NCI-H226 (cell line): Measurements from ENCODE around the gene WDR83.
"Not testable (repeated sequence)": the region's sequence is repeated elsewhere in the genome, so short reads cannot be mapped to it uniquely, and the experiment has no call there.

Experiments used
- DNase-seq: peaks from one replicate; pipeline ENCODE4 v3.0.0-alpha.2; 2015

WDR83 gene

DNA sequence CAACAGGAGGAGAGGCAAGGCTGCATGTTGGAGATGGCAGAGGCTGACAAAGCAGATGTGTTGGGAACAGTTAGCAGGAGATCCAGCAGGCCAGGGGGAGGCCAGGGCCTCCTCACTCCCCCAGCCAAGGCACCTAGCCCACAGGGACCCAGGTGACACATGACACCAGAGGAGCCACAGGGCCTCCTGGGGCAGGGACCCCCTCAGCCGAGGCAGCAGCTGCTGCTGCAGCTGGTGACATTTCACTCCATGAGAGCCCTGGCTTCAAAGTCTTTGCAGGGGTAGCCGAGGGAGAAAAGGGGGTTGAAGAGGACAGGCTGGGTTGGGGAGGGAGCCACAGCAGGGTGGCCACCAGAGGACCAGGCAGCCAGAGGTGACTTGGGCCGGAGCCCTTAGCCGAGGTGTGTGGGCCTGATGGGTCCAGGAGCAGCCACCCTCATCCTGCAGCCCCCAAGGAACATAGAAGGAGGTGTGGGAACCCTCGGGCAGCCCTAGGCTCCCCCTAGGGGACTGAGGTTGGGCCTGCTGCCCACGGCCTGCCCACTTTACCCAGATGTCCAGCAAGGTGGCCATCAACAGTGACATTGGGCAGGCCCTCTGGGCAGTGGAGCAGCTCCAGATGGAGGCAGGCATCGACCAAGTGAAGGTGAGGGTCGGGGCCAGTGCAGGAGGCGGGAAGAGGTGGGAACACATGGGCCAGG is 21.0 kb downstream of the WDR83 start, which contains the start of gene GNG14:
GNG14 (plus strand) TSS at position 503 of the 701 bp plus-strand sequence; CDS start at position 554, 51 bp downstream.
- no peak for DNase-seq

DNA sequence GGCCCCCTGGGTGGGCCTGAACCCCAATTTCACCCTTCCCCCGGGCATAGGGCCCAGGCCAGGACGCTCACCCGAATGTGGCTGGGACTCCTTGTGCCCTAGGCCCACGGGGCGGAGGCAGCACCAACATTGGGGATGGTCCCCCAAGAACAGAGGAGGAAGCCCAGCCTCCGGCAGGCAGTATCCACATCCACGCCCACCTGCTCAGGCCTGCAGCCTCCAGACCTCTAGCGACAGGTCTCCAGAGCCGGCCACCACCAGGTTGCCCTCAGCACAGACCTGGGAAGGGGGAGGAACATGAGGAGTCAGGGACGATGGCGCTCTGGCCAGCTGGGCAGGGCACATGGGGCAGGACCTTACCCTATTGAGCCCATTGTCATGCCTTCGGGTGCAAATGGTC is 22.4 kb downstream of the WDR83 start:
- DNase-seq = no peak

DNA sequence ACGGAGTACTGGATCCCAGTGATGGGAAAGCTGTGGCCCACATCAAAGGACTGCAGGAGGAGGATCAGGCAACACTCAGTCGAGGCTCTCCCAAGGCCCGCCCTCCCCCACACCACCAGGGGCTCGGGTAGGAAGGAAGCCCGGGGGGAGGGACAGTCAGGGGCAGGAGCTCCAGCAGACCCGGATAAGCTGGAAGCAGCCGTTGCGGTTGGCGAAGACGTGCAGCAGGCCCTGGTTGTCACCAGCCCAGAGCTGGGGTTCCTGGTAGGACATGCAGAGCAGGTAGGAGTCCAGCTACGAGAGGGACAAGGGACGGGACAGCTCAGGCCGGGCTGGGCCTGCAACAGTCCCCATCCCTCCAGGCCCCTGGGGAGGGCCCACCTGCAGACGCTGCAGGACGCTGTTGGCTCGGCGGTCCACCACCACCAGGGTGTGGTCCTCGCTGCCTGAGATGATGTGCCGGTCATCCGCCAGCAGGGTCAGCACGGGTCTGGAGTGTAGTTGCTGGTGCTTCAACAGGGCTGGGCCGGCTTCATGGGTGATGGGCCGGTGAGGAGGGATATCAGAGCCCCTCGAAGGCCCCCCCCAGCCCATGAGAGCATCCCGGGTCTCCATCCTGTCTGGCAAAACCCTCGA is 23.1 kb downstream of the WDR83 start:
- no peak for DNase-seq

DNA sequence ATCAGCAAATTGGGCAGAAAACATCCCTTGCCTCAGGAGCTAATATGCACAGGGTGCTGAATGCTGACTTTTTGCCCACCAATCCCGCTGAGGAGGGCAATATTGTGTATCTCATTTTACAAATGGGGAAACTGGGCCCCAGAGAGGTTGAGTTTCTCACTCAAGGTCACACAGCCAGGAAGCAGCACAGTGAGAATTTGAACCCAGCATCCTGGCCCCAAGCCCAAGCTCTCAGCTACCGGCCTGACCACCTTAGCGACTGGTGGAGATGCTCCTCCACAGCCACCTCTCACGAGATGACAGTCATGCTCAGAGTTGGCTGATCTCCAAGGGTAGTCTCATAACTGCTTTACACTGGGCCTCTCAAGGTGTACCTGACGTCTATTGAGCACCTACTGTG is 26.4 kb downstream of the WDR83 start:
- no peak for DNase-seq

DNA sequence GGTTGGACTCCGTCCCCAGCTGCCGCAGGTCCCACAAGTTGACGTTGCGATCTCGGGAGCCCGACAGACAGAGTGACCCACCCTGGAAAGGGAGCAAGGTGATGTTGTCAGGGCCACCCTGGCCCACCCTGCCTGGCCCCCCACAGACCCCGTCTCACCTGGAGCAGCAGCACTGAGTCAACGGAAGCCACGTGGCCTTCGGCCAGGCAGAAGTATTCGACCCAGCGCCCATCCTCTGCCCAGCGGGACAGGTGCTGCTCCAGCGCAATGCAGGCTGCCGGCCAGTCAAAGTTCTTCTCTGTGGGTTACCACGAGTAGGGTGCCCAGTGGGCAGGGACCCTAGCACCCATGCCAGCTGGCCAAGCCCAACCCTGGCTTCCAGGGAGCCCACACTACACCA is 28.0 kb downstream of the WDR83 start:
- no peak for DNase-seq

DNA sequence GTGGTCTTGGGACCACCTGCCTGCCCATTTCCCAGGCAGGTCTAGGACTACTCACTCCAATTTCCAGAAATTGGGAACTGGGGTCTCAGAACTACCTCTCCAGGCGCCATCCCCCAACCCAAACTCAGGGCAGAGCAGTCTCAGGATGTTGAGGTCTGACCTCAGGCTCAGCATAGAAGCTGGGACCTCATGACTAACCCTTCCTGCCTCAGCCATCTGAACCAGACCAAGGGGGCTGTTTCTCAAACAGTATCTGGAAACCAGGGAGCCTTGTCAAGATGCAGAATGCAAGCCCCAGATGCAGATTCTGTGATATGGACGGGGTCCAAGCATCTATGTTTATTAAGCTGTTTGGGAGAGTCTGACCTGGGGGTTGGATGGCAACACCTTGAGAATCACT is 28.5 kb downstream of the WDR83 start:
- no peak for DNase-seq

DNA sequence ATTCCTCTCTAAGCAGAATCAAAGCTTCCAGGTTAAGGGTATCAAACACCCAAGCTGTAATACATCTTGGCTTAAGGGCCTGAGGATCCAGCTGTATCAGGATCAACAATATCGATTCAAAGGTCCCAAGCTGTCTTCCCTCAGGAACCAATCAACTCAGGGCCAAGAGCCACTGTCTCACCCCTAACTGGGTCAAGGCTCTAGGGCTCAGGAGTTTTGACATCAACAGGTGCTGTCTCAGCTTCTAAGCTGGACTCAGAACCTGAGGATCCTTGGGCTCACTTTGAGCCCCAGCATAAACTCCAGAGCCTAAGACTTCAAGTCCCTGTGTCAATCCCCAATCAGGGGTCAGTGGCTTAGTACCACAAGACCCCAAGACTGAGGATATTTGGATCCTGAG is 28.9 kb downstream of the WDR83 start:
- DNase-seq = no peak

DNA sequence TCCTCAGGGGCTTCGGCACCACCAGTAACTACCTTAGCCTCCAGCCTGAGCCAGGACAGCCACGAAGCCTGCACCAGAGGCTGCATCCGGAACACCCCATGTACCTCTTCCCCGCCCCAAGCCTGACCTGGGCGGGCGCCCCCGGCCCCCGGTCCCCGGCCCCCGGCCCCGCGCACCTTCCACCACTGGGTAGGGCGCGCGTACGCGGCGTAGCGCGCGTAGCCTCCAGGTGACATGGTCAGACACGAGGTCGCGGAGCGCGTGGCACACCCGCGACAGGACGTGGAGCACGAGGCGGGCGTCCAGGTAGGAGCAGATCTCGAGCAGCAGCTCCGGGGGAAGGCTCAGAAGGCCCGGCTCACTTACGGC is 29.4 kb downstream of the WDR83 start:
- no peak for DNase-seq

DNA sequence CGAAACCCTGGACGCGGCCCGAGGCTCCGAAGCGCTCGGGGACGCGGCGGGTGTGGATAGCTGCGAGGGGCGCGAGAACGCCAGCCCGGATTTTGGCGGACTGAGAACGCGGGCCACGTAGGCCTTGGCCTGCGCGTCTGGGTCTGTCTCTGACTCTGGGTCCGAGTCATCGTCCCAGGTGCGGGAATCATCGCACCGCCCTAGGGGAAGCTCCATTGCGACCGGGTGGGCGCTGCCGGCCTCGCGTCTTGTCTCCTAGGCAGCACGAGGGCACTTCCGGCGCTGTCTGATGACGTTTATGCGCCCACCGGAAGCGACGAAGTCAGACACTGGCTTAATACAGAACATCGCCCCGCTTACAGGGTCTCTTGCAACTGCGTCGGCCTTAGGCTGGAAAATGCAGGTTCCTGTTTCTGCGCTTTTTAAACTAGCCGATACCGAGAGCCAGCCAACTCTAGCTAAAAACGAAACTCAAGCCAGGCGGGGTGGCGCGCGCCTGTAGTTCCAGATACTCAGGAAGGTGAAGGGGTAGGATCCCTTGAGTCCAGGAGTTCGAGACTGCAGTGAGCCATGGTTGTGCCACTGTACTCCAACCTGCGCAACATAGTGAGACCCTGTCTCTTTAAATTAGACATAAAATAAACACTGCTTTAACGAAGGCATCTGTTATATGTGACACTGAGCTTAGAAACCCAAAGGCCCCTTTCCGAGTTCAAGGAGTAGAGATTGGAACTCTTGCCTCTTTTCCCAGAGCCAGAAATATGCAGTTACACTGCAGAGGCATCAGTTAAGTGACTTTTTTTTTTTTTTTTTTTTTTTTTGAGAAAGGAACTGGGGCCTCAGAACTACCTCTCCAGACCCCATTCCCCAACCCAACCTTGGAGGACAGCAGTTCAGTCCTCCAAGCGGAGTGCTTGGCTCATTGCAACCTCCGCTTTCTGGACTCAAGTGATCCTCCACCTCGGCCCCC is 30.0 kb downstream of the WDR83 start, which contains the start of gene FBXW9:
FBXW9 (minus strand) TSS at position 266 of the 970 bp plus-strand sequence; CDS start at position 216, 50 bp downstream.
- peak; percentile 87 for DNase-seq

DNA sequence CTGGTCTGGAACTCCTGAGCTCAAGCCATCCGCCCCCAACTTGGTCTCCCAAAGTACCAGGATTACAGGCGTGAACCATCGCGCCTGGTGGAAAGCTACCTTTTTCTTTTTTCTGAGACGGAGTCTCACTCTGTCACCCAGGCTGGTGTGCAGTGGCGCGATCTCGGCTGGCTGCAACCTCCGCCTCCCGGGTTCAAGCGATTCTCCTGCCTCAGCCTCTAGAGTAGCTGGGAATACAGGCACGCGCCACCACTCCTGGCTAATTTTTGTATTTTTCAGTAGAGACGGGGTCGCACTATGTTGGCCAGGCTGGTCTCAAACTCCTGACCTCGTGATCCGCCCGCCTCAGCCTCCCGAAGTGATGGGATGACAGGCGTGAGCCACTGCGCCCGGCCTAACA is 30.8 kb downstream of the WDR83 start:
- DNase-seq = not testable (repeated sequence)

DNA sequence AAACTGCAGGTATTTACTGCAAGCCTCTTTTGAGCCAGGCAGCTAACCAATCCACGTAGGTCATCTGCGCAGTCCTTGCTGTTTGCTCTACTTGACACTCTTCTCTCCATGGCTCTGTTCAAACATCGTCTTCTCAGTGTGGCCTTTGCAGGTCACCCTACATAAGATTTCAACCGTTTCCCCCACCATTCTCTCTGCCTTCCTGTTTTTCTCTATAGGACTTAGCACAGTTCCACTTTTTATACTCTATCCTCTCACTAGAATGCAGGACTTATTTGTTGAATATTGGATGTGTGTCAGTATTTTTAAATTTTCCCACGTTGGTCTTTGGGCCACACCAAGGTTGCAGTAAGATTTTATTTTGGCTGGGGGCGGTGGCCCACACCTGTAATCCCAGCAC is 31.5 kb downstream of the WDR83 start:
- DNase-seq = no peak

DNA sequence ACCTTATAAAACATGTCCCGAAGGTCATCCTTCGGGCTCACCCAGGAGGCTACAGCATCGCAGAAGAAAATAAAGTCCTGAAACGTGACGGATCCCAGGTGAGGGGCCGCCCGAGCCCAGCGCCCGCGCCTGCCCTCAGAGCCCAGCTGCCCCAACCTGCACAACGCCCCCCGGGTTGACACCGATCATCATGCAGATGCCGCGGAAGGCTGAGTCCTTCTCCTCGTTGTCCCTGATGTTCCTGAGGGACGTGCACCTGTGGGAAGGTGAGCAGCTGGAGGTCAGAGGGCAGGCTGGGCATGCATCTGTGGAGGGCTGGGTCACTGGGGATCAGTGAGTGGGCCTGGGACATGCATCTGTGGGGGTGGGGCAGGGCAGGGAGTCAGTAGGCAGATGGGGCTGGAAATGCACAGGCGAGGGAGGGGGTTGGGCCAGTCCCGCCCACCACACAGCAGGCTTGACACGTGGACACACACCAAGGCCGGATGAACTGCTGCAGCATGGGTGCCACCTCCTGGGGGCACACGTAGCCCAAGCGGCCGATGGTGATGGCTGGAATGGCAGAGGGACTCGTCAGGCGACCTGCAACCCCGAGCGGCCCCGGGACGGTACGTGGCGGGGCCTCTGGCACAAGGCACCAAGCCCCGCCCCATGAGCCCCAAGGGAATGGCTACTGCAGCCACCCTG is 35.1 kb downstream of the WDR83 start:
- no peak for DNase-seq

DNA sequence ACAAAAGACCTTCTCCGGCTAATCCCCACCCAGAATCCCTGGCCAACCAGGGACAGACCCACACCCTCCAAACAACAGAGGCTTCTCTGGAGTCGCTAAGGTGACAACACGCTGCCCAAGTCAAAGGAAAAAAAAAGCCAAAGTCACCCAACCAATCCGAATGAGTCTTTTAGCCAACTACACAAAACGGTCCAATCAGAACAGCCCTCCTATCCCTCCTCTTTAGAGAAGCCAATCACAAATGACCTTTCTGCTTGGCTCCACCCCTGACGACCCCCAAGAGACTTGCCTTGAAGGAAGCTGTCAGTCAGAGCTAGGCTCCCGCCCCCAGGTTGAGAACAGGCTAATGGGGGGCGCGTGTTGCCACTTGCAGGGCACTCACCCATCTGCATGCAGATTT is 36.4 kb downstream of the WDR83 start:
- DNase-seq = peak; percentile 14

DNA sequence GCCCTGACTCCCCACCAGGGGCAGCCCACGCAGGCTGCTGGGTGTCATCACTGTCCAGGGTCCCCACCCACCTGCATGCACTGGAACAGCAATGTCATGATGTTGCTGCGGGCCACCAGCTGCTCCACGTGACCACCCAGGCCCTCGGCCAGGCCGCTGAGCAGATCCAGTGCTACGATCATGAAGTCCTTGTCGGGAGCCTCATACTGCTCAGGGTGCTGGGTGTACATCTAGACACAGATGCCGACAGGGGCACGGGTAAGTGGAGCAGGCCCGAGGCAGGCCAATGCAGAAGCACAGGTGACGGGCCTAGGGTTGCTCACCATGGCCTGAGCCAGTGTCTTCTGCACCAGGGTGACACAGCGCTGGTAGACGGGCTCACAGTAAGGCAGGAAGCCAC is 38.6 kb downstream of the WDR83 start:
- no peak for DNase-seq

DNA sequence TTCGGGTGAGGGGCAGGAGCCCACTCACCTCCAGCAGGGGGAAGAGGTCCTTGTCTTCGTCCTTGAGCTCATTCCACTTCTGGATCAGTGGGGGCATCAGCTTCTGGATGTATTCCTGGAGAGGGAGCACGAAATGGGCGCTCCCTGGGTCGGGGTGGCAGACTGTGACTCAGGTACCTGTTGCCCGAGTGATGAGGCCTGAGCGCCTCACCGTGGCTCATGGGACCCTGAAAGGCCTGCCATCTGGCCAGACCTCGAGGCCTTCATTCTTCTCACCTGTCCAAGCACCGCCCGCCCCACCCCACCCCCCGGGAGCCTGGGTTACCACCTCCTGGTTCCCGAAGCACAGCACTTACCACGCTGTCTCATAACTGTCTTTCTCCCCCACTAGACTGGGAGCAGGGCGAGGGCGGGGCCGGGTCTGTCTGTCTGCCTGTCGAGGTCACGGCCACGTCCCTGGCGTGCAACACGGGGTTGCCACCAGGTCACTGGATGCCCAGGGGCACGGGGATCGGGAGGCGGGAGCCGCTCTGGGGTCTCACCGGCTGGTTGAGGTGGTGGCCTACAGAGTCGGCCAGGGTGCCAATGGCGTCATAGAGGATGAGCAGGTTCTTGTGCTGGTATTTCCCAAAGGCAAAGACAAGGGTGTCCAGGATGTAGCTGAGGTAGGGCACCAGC is 39.2 kb downstream of the WDR83 start:
- no peak for DNase-seq

DNA sequence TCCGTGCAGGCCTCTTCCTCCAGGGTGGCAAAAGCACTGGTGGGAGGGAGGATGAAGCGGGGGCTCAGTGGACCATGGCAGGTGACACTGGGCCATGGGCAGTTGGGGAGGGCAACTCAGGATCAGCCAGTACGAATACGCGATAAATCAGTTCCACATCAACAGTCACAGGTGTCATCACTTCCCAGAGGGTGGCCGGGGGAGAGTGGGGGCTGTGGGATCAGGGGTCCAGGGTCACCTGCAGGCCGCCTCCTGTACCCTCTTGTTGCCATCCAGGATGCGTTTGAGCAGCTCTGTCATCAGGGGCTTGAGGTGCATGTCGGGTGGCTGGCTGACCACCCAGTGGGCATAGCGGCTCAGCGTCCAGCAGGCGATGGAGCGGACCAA is 39.7 kb downstream of the WDR83 start:
- no peak for DNase-seq

DNA sequence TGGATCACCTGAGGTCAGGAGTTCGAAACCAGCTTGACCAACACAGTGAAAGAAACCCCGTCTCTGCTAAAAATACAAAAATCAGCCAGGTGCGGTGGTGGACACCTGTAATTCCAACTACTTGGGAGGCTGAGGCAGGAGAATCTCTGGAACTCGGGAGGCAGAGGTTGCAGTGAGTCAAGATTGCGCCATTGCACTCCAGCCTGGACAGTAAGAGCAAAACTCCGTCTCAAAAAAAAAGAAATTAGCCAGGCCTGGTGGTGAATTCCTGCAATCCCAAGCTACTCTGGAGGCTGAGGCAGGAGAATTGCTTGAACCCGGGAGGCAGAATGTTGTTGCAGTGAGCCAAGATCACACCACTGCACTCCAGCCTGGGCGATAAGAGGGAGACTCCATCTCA is 42.0 kb downstream of the WDR83 start:
- DNase-seq = no peak

DNA sequence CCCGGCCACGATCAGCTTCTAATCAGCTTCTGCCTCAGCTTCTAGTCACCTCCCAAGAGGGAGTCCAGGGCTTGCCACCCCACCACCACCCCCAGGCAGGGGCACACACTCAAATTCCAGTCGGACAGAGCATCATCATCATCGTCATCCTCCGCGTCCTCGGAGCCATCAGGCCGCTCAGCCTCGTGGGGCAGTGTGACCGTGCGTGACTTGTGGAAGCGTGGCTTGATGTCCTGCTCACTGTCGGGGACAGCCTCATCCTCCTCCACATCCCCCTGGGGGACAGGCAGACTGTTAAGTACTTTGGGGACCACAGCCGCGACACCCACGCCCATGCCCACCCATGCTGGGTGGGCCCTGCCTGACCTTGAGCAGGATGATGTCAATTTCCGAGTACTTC is 44.6 kb downstream of the WDR83 start:
- DNase-seq = no peak

DNA sequence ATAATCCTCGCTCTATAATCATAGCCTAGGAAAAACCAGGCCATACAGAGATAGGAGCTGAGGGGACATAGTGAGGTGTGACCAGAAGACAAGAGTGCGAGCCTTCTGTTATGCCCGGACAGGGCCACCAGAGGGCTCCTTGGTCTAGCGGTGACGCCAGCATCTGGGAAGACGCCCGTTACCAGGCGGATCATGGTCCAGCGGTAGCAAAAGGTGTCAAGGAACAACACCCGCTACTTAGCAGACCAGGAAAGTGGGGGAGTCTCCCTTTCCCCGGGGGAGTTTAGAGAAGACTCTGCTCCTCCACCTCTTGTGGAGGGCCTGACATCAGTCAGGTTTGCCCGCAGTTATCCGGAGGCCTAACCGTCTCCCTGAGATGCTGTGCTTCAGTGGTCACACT is 45.5 kb downstream of the WDR83 start:
- DNase-seq = not testable (repeated sequence)

DNA sequence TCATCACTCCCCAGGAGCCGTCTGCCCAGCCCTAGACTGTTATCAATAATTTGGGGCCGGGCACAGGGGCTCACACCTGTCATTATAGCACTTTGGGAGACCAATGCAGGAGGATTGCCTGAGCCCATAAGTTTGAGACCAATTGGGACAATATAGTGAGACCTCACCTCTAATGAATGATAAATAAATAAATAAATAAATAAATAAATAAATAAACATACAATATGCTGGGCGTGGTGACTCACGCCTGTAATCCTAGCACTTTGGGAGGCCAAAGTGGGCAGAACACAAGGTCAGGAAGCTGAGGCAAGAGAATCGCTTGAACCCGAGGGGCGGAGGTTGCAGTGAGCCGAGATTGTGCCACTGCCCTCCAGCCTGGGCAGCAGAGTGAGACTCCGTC is 46.7 kb downstream of the WDR83 start:
- not testable (repeated sequence) for DNase-seq

DNA sequence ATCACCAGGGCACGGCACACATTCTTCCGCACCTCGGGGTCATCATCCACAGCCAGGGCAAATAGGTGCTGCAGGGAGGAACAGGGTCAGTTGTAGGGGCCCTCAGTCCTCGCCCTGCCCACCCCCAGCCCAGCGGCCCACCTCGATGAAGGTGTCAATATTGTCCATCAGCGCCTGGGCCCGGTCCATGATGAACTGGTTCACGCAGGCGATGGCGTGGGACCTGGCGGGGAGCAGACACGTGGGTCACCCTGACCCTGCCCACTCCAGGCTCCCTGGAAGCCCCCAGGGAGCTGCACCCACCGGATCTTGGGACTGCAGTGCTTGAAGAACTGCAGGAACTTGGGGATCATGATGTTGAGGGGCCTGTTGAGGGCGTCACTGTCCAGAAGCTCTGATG is 48.5 kb downstream of the WDR83 start:
- DNase-seq = no peak

DNA sequence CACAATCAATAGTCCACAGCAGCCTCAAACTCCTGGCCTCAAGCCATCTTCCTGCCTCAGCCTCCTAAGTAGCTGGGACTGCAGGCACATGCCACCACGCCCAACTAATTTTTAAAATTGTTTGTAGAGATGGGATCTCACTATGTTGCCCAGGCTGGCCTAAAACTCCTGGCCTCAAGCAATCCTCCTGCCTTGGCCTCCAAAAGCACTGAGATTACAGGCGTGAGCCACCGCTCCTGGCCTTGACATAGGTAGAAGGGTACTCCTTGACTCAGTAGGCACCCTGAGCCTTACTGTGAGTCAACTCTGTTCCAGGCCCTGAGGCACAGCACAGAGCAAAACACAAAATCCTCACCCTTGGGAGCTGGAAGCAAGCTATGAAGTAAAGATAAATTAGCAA is 49.3 kb downstream of the WDR83 start:
- no peak for DNase-seq
